ENCODE measurements around the gene SLC16A10. TPM values are rescaled to one million over a fixed set of nuclear protein-coding genes. Genes with fewer than 3 reads are reported as not detected.
A peak's percentile ranks its signal among the peaks of the same experiment; 100 is the strongest.

The SLC16A10 gene
- total RNA-seq, 4 donors from 2014 or later, result 1.5 to 8.9 (median 4.2) TPM

DNA sequence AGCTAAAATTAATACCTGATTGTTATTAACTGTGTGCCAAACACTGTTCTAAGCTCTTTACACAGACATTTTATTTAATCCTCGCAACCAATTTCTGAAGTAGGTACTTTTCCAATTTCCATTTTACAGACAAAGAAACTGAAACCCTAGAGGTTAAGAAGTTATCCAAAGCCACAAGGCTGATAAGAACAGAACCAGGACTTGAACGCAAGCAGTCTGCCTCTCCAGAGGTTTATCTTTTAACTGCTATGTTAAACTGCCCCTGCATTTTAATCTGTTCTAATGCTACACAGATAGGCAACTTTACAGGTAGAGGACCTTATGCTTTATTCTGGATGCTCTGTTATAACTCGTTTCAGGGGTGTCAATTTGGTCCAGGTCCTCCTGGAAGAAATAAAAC lies 118.2 kb downstream of the SLC16A10 start:
- TF ChIP-seq EP300 (IDR thresholded peaks at IDR 0.05; ENCODE audit: low read depth) (no peak), POLR2AphosphoS5 (IDR thresholded peaks at IDR 0.05) (no peak), POLR2A (IDR thresholded peaks at IDR 0.05) (no peak)
- TF ChIP-seq, protein P1, sequence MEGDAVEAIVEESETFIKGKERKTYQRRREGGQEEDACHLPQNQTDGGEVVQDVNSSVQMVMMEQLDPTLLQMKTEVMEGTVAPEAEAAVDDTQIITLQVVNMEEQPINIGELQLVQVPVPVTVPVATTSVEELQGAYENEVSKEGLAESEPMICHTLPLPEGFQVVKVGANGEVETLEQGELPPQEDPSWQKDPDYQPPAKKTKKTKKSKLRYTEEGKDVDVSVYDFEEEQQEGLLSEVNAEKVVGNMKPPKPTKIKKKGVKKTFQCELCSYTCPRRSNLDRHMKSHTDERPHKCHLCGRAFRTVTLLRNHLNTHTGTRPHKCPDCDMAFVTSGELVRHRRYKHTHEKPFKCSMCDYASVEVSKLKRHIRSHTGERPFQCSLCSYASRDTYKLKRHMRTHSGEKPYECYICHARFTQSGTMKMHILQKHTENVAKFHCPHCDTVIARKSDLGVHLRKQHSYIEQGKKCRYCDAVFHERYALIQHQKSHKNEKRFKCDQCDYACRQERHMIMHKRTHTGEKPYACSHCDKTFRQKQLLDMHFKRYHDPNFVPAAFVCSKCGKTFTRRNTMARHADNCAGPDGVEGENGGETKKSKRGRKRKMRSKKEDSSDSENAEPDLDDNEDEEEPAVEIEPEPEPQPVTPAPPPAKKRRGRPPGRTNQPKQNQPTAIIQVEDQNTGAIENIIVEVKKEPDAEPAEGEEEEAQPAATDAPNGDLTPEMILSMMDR (IDR thresholded peaks at IDR 0.05), result no peak
- no peak for DNase-seq
- in situ Hi-C loops (cut with MboI; ENCODE audit: low pct_ligation_motif_present in 1 of 4, low pct_unique_long_range_greater_than_20kb in 1 of 4, low sequenced_read_pairs in 3 of 4), result loop anchor here (10.0 to 25.0 kb wide), 4 partner anchors 143 to 693 kb away; no protein-coding TSS in a partner anchor
- no peaks in the 10 kb centered on the region for H3K27me3 ChIP-seq
- H3K9me3 ChIP-seq, result no peaks in the 10 kb centered on the region
- WGBS, 2 donors (ENCODE audit: low coverage in 1 of 2), result 75 to 83% methylated on average over 3 of the region's 3 CpGs
- intact Hi-C loops (cut with DNase I; ENCODE audit: low total_unique reads), result loop anchor here (5.0 to 10.0 kb wide), 2 partner anchors 191 to 1963 kb away; no protein-coding TSS in a partner anchor
- H3K4me1 ChIP-seq, result peaks cover 0 to 3% (median 2%) of the 10 kb centered on the region in 4 donors
- no peak overlapping the region for H3K4me3 ChIP-seq
- no peaks in the 10 kb centered on the region for H3K36me3 ChIP-seq
- no peak overlapping the region for H3K27ac ChIP-seq

DNA sequence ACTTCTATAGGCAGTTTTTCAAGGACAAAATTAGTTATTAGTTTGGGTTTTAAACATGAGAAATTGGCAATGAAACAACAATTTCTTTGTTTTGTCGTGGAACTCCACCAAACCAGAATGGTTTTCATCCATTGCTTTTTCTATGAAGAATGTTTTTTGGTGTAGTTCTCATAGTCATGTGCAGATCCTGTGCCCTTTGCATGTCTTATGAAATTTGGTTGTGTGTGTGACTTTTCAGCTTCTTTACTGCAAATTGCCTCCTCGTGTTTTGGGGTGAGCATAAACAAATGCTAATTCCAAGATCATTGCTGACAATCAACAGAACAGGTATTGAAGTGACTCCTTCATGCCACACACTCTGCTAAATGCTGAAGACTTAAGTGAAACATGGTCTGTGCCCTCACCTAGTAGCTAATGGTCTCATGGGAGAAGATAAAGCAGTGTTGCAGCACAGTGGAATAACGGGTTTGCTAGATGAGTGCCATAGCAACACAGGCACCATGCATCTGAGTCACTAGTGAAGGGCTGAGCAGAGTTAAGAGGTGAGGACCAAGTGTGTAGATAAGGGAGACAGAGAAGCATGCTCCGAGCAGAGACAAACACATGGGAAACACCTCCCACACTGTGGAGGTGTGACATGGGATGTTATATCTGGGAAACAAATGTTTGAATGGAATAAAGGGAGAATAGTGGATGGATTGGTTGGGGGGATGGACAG lies 120.0 kb downstream of the SLC16A10 start:
- Histone ChIP-seq H3K4me3 (no peak overlapping the region), H3K9me3 (no peaks in the 10 kb centered on the region), H3K27ac (no peak overlapping the region), H3K4me1 (no peaks in the 10 kb centered on the region), H3K27me3 (no peaks in the 10 kb centered on the region), H3K36me3 (no peaks in the 10 kb centered on the region)
- intact Hi-C loops (cut with DNase I; ENCODE audit: low total_unique reads), result loop anchor here (5.0 to 10.0 kb wide), 2 partner anchors 192 to 1965 kb away; no protein-coding TSS in a partner anchor
- 77 to 81% methylated on average over 2 to 4 of the region's 4 CpGs for WGBS, 2 donors (ENCODE audit: low coverage in 1 of 2)
- in situ Hi-C loops (cut with MboI; ENCODE audit: low pct_ligation_motif_present in 1 of 4, low pct_unique_long_range_greater_than_20kb in 1 of 4, low sequenced_read_pairs in 3 of 4), result loop anchor here (10.0 to 25.0 kb wide), 4 partner anchors 145 to 695 kb away; no protein-coding TSS in a partner anchor
- TF ChIP-seq POLR2AphosphoS5 (IDR thresholded peaks at IDR 0.05), result no peak
- TF ChIP-seq, protein P1 (IDR thresholded peaks at IDR 0.05), result no peak
- no peak for DNase-seq

DNA sequence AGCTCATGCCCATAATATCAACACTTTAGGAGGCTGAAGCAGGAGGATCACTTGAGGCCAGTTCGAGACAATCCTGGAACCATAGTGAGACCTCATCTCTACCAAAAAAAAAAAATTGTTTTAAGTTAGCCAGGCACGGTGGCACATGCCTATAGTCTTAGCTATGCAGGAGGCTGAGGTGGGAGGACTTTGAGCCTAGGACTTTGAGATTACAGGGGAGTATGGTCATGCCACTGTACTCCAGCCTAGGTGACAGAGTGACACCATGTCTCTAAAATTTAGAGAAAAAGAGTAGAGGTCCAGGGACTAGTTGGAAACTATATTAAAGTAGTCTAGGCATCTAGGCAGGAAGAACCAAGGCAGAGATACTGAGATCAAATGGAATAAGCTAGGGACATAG lies 121.6 kb downstream of the SLC16A10 start:
- in situ Hi-C loops (cut with MboI; ENCODE audit: low pct_ligation_motif_present in 1 of 4, low pct_unique_long_range_greater_than_20kb in 1 of 4, low sequenced_read_pairs in 3 of 4), result loop anchor here (10.0 to 25.0 kb wide), 4 partner anchors 147 to 697 kb away; no protein-coding TSS in a partner anchor
- TF ChIP-seq, protein P1 (IDR thresholded peaks at IDR 0.05), result no peak
- no peak for TF ChIP-seq POLR2AphosphoS5 (IDR thresholded peaks at IDR 0.05)

DNA sequence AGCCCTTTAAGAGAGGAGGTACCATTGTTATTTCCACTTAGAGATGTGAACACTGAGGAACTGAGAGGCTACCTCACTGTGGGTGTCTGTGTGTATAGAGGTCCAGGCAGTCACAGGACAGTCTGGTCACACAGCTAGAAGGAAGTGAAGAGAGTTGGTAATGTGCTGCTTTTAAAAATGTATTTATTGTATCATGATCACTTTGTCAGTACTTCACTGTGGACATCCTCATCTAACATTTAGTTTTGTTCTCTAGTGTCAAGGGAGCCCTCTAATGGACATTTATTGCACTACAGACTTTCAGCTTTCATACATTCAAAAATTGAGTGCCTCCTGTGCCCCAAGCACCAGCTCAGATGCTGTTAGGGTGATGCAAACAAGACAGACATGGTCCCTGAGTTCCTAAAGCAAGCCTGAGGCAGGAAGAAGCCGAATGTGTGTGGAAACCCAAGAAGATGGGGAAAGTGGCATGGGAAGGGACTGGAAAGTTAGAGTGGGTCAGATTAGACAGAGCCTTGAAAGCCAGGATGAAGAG lies 123.0 kb downstream of the SLC16A10 start:
- H3K9me3 ChIP-seq, result no peaks in the 10 kb centered on the region
- H3K27me3 ChIP-seq, result no peaks in the 10 kb centered on the region
- H3K27ac ChIP-seq, result no peak overlapping the region
- no peak overlapping the region for H3K4me3 ChIP-seq
- intact Hi-C loops (cut with DNase I; ENCODE audit: low total_unique reads), result no loop called here
- TF ChIP-seq POLR2A (IDR thresholded peaks at IDR 0.05), result no peak
- TF ChIP-seq, protein P1 (IDR thresholded peaks at IDR 0.05), result peak; percentile 64 to 72 (median 68)
- in situ Hi-C loops (cut with MboI; ENCODE audit: low pct_ligation_motif_present in 1 of 4, low pct_unique_long_range_greater_than_20kb in 1 of 4, low sequenced_read_pairs in 3 of 4), result loop anchor here in 2 of 4 donors (5.0 to 25.0 kb wide), 4 partner anchors 148 to 698 kb away; no protein-coding TSS in a partner anchor
- WGBS, 2 donors (ENCODE audit: low coverage in 1 of 2), result 40 to 48% methylated on average over 1 of the region's 1 CpG
- no peaks in the 10 kb centered on the region for H3K4me1 ChIP-seq
- DNase-seq, result no peak
- no peaks in the 10 kb centered on the region for H3K36me3 ChIP-seq

More for the DNA sequence above, 121.6 kb downstream of the SLC16A10 start:
- no peak for DNase-seq
- intact Hi-C loops (cut with DNase I; ENCODE audit: low total_unique reads), result loop anchor here (5.0 to 10.0 kb wide), 2 partner anchors 194 to 1967 kb away; no protein-coding TSS in a partner anchor
- Histone ChIP-seq H3K9me3 (no peaks in the 10 kb centered on the region), H3K27ac (no peak overlapping the region), H3K36me3 (no peaks in the 10 kb centered on the region), H3K4me3 (no peak overlapping the region), H3K4me1 (no peaks in the 10 kb centered on the region), H3K27me3 (no peaks in the 10 kb centered on the region)
- 68 to 88% methylated on average over 1 to 2 of the region's 2 CpGs for WGBS, 2 donors (ENCODE audit: low coverage in 1 of 2)
